OCI-LY1 (cell line): ENCODE results near the gene MYCBP2.
A peak's percentile ranks its signal among the peaks of the same experiment; 100 is the strongest.
"Not testable (repeated sequence)": the region's sequence is repeated elsewhere in the genome, so short reads cannot be mapped to it uniquely, and the experiment has no call there.

ENCODE experiments used
- H2AFZ ChIP-seq: fragments of 200-600 bp; sonication (generic), shearing (Covaris generic); 2 replicates; pipeline ENCODE4 v1.6.0; 2014; ENCODE audit warnings: antibody characterized with exemption, mild to moderate bottlenecking, low read length
- H3F3A ChIP-seq: fragments of 200-600 bp; sonication (generic), shearing (Covaris generic); 2 replicates; pipeline ENCODE4 v1.6.0; 2014; ENCODE audit warnings: mild to moderate bottlenecking, antibody characterized with exemption, low read length, moderate library complexity; ENCODE audit not compliant: insufficient read depth
- H3K27ac ChIP-seq: fragments of 200-600 bp; sonication (generic); 2 replicates; pipeline ENCODE4 v1.5.1; 2014; ENCODE audit warnings: low read length, mixed run types, mild to moderate bottlenecking, low read depth; ENCODE audit not compliant: poor library complexity, severe bottlenecking
- H3K27me3 ChIP-seq: fragments of 200-600 bp; sonication (generic); 2 replicates; pipeline ENCODE4 v1.6.0; 2014; ENCODE audit warnings: antibody characterized with exemption, mild to moderate bottlenecking, low read length, moderate library complexity; ENCODE audit not compliant: insufficient read depth
- H3K36me3 ChIP-seq: fragments of 200-600 bp; sonication (generic); 2 replicates; pipeline ENCODE4 v1.6.1; 2014; ENCODE audit warnings: mild to moderate bottlenecking, antibody characterized with exemption, low read length, moderate library complexity, mixed read lengths; ENCODE audit not compliant: insufficient read depth
- H3K4me1 ChIP-seq: fragments of 200-600 bp; sonication (generic); 2 replicates; pipeline ENCODE4 v1.5.1; 2014; ENCODE audit warnings: mild to moderate bottlenecking, low read length, moderate library complexity; ENCODE audit not compliant: insufficient read depth, severe bottlenecking
- H3K4me2 ChIP-seq: fragments of 200-600 bp; sonication (generic), shearing (Covaris generic); 2 replicates; pipeline ENCODE4 v1.6.1; 2014; ENCODE audit warnings: low read length
- H3K4me3 ChIP-seq: fragments of 200-600 bp; sonication (generic); 2 replicates; pipeline ENCODE4 v1.5.1; 2014; ENCODE audit warnings: low read length, low read depth, mild to moderate bottlenecking, mixed read lengths; ENCODE audit not compliant: poor library complexity, severe bottlenecking
- H3K79me2 ChIP-seq: fragments of 200-600 bp; shearing (Covaris generic); 2 replicates; pipeline ENCODE4 v1.6.1; 2016; ENCODE audit warnings: mixed run types, low read length, mixed read lengths; ENCODE audit not compliant: insufficient read depth
- H3K9ac ChIP-seq: fragments of 200-600 bp; sonication (generic), shearing (Covaris generic); 2 replicates; pipeline ENCODE4 v1.6.1; 2014; ENCODE audit warnings: mild to moderate bottlenecking, low read length, mixed read lengths
- H3K9me2 ChIP-seq: fragments of 200-600 bp; sonication (generic), shearing (Covaris generic); 2 replicates; pipeline ENCODE4 v1.6.1; 2014; ENCODE audit warnings: low read depth, mild to moderate bottlenecking, low read length, mixed read lengths
- H3K9me3 ChIP-seq: fragments of 200-600 bp; shearing (Covaris generic); 2 replicates; pipeline ENCODE4 v1.6.1; 2014; ENCODE audit warnings: low read length, mixed read lengths
- H4K20me1 ChIP-seq: fragments of 200-600 bp; sonication (generic), shearing (Covaris generic); 2 replicates; pipeline ENCODE4 v1.6.0; 2016; ENCODE audit warnings: mild to moderate bottlenecking, low read length; ENCODE audit not compliant: insufficient read depth
- CTCF ChIP-seq: fragments of 200-600 bp; sonication (generic), shearing (Covaris generic); IDR thresholded peaks from 2 replicates; pipeline ENCODE4 v1.5.1; 2017; ENCODE audit warnings: mild to moderate bottlenecking, antibody characterized with exemption, low read length, moderate library complexity, mixed read lengths
- EZH2 ChIP-seq: fragments of 200-600 bp; sonication (generic), shearing (Covaris generic); IDR thresholded peaks from 2 replicates; pipeline ENCODE4 v1.8.0; 2017; ENCODE audit warnings: borderline replicate concordance, mixed run types, mild to moderate bottlenecking, antibody characterized with exemption, low read length, moderate library complexity, mixed read lengths

Gene MYCBP2

GRCh38 chr13:77289851-77290250 lies 37.0 kb downstream of the MYCBP2 start:
- Histone ChIP-seq H3K9me2 (no peaks in the 10 kb centered on the region), H3K9ac (no peak overlapping the region), H3K4me2 (no peak overlapping the region), H4K20me1 (no peaks in the 10 kb centered on the region), H3K4me1 (no peaks in the 10 kb centered on the region), H3K9me3 (no peaks in the 10 kb centered on the region; the same call in 1 of the 2 replicates), H3F3A (no peaks in the 10 kb centered on the region), H3K36me3 (peaks cover 85% of the 10 kb centered on the region), H2AFZ (no peak overlapping the region), H3K27me3 (no peaks in the 10 kb centered on the region), H3K4me3 (no peak overlapping the region), H3K27ac (no peak overlapping the region), H3K79me2 (peaks cover 20% of the 10 kb centered on the region)
- no peak for TF ChIP-seq CTCF
- TF ChIP-seq EZH2, result no peak

- peaks cover 23% of the 10 kb centered on the region for H3K79me2 ChIP-seq
- not testable (repeated sequence) for H3K27me3 ChIP-seq, H4K20me1 ChIP-seq, H3K4me2 ChIP-seq, H3K4me1 ChIP-seq, H3K9ac ChIP-seq, H3K9me3 ChIP-seq, H3K9me2 ChIP-seq, H2AFZ ChIP-seq, H3K4me3 ChIP-seq, H3F3A ChIP-seq, H3K27ac ChIP-seq
- peaks cover 80% of the 10 kb centered on the region for H3K36me3 ChIP-seq
Measured at GRCh38 chr13:77285632-77286031, 41.3 kb downstream of the MYCBP2 start.

GRCh38 chr13:77285098-77285497 lies 41.8 kb downstream of the MYCBP2 start:
- Histone ChIP-seq H2AFZ (no peak overlapping the region), H3K36me3 (peaks cover 80% of the 10 kb centered on the region), H3K79me2 (peaks cover 20% of the 10 kb centered on the region), H3K4me2 (no peak overlapping the region), H3K9me2 (no peaks in the 10 kb centered on the region), H3K27me3 (no peaks in the 10 kb centered on the region), H3K27ac (no peak overlapping the region), H3K4me3 (no peak overlapping the region), H3F3A (no peaks in the 10 kb centered on the region), H4K20me1 (no peaks in the 10 kb centered on the region), H3K4me1 (no peaks in the 10 kb centered on the region), H3K9ac (no peak overlapping the region), H3K9me3 (no peaks in the 10 kb centered on the region)
- TF ChIP-seq EZH2 (no peak), CTCF (no peak)

- H3K36me3 ChIP-seq, result peaks cover 85% of the 10 kb centered on the region
- H3K4me1 ChIP-seq, result no peaks in the 10 kb centered on the region
- H3K9me3 ChIP-seq, result no peaks in the 10 kb centered on the region
- peak; percentile 34; the same call in 1 of the 2 replicates for TF ChIP-seq CTCF
- no peak for TF ChIP-seq EZH2
- no peaks in the 10 kb centered on the region for H3F3A ChIP-seq
- H3K9ac ChIP-seq, result no peak overlapping the region
- H3K4me2 ChIP-seq, result no peak overlapping the region
- H3K4me3 ChIP-seq, result no peak overlapping the region
- H3K27me3 ChIP-seq, result no peaks in the 10 kb centered on the region
- H2AFZ ChIP-seq, result no peak overlapping the region
- H4K20me1 ChIP-seq, result no peaks in the 10 kb centered on the region
- no peak overlapping the region for H3K27ac ChIP-seq
- H3K79me2 ChIP-seq, result no peaks in the 10 kb centered on the region
- no peaks in the 10 kb centered on the region for H3K9me2 ChIP-seq
Measured at GRCh38 chr13:77274126-77274525, 52.8 kb downstream of the MYCBP2 start.
